Central memory CD8-positive, alpha-beta T cell (primary cell): ENCODE results near the gene GJB3.
"Not testable (repeated sequence)": the region's sequence is repeated elsewhere in the genome, so short reads cannot be mapped to it uniquely, and the experiment has no call there.

ENCODE experiments used
- ATAC-seq: fragments of 150-1000 bp; cut with Tn5 transposase; replicated peaks from 2 replicates; pipeline ENCODE4 v1.10.0; 2022; ENCODE audit warnings: mild to moderate bottlenecking, moderate FRiP score, moderate number of reproducible peaks; ENCODE audit not compliant: poor library complexity, severe bottlenecking; ENCODE audit errors: extremely low read depth
- DNase-seq, 2 donors: peaks; one replicate each; pipeline ENCODE4 v3.0.0; 2021; ENCODE audit warnings: low spot score in 2 of 2
- H3K27ac Mint-ChIP-seq: one replicate; pipeline ENCODE4 v1.8.0; 2022; ENCODE audit warnings: low read depth, mild to moderate bottlenecking, moderate library complexity, mixed read lengths
- H3K27me3 Mint-ChIP-seq: one replicate; pipeline ENCODE4 v1.8.0; 2022; ENCODE audit warnings: mixed read lengths
- H3K36me3 Mint-ChIP-seq: one replicate; pipeline ENCODE4 v1.8.0; 2022; ENCODE audit warnings: mild to moderate bottlenecking, moderate library complexity, mixed read lengths; ENCODE audit not compliant: insufficient read depth
- H3K4me1 Mint-ChIP-seq: one replicate; pipeline ENCODE4 v1.8.0; 2022; ENCODE audit warnings: mixed read lengths
- H3K4me3 Mint-ChIP-seq: one replicate; pipeline ENCODE4 v1.8.0; 2022; ENCODE audit warnings: mild to moderate bottlenecking, moderate library complexity, mixed read lengths
- H3K9me3 Mint-ChIP-seq: one replicate; pipeline ENCODE4 v1.8.0; 2022; ENCODE audit warnings: mixed read lengths

GJB3 gene

GRCh38 chr1:34794790-34795180 lies 13.8 kb downstream of the GJB3 start:
- no peaks in the 10 kb centered on the region for H3K36me3 Mint-ChIP-seq
- H3K4me1 Mint-ChIP-seq = no peaks in the 10 kb centered on the region
- no peak overlapping the region for H3K27ac Mint-ChIP-seq
- DNase-seq = no peak
- no peaks in the 10 kb centered on the region for H3K9me3 Mint-ChIP-seq
- H3K27me3 Mint-ChIP-seq = peaks cover 41% of the 10 kb centered on the region
- no peak for ATAC-seq
- no peak overlapping the region for H3K4me3 Mint-ChIP-seq

GRCh38 chr1:34795916-34796315 lies 14.9 kb downstream of the GJB3 start:
- no peak for DNase-seq
- H3K36me3 Mint-ChIP-seq = no peaks in the 10 kb centered on the region
- H3K9me3 Mint-ChIP-seq = no peaks in the 10 kb centered on the region
- no peaks in the 10 kb centered on the region for H3K4me1 Mint-ChIP-seq
- no peak overlapping the region for H3K27ac Mint-ChIP-seq
- H3K27me3 Mint-ChIP-seq = peaks cover 29% of the 10 kb centered on the region
- no peak overlapping the region for H3K4me3 Mint-ChIP-seq
- no peak for ATAC-seq

GRCh38 chr1:34796990-34797389 lies 16.0 kb downstream of the GJB3 start:
- H3K27me3 Mint-ChIP-seq = peaks cover 22% of the 10 kb centered on the region
- H3K4me1 Mint-ChIP-seq = no peaks in the 10 kb centered on the region
- H3K4me3 Mint-ChIP-seq = no peak overlapping the region

DNA sequence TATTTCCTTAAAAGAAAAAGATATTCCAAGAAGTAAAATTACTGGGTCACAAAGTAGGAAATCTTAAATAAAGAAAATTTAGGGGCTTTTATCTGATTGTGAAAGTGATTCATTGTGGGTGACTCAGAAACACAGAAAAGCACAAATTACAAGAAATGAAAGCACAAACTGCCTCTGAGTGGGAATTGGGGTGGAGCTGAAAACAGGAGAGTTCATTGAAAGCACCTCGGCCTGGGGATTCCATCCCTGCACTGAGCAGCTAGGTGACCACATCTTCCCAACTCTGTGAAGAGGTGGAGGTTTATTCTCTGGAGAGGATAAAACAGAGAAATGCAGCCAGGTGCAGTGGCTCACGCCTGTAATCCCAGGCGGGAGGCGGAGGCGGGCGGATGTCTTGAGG lies 19.2 kb downstream of the GJB3 start:
- Mint-ChIP-seq H3K27ac (no peak overlapping the region), H3K4me3 (no peak overlapping the region), H3K9me3 (peaks cover 8% of the 10 kb centered on the region), H3K27me3 (peaks cover 3% of the 10 kb centered on the region), H3K4me1 (no peaks in the 10 kb centered on the region), H3K36me3 (no peaks in the 10 kb centered on the region)
- no peak for ATAC-seq
- no peak for DNase-seq

More at GRCh38 chr1:34796990-34797389, 16.0 kb downstream of the GJB3 start:
- DNase-seq (no peak), ATAC-seq (no peak)
- H3K27ac Mint-ChIP-seq = no peak overlapping the region
- H3K36me3 Mint-ChIP-seq = no peaks in the 10 kb centered on the region
- no peaks in the 10 kb centered on the region for H3K9me3 Mint-ChIP-seq

DNA sequence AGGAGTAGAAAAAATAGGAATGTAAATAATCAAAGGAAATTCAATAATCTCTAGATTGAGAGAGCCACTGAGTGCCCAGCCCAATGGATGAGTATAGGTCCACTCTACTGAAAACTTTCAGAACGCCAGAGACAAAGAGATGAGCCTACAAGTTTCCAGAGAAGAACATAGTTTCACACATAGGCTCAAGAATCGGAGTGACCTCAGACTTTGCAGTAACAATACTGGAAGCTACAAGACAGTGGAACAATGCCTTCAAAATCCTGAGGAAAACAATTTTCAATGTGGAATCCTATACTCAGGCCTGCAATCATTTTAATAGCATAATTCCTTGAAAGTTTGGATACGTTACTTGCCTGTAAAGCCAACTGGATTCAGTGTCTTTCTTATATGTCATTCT lies 22.8 kb downstream of the GJB3 start:
- no peaks in the 10 kb centered on the region for H3K27me3 Mint-ChIP-seq
- no peaks in the 10 kb centered on the region for H3K4me1 Mint-ChIP-seq
- H3K36me3 Mint-ChIP-seq = no peaks in the 10 kb centered on the region
- peaks cover 8% of the 10 kb centered on the region for H3K9me3 Mint-ChIP-seq
- DNase-seq (no peak), ATAC-seq (no peak)
- H3K27ac Mint-ChIP-seq = no peak overlapping the region
- no peak overlapping the region for H3K4me3 Mint-ChIP-seq

DNA sequence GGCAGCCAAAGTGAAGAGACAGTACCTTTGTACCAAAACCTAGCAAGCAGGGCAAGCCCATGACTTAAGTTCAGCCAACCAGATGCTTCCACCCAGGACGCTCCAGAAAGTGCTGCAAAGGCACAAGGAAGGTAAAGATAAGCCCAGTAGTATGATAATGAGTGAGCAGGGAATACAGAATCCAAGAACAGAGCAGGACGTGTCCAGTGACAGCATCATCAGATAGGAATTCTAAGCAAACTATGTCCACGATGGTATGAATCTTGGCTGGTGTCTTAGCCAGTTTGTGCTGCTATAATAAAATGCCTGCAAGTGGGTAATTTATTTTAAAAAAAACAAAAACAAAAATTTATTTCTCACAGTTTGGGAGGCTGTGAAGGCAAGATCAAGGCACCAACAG lies 25.4 kb downstream of the GJB3 start:
- ATAC-seq (no peak), DNase-seq (no peak)
- Mint-ChIP-seq H3K4me3 (no peak overlapping the region), H3K27me3 (no peaks in the 10 kb centered on the region), H3K36me3 (no peaks in the 10 kb centered on the region), H3K27ac (no peak overlapping the region), H3K9me3 (peaks cover 8% of the 10 kb centered on the region), H3K4me1 (no peaks in the 10 kb centered on the region)

GRCh38 chr1:34808051-34808810 lies 27.2 kb downstream of the GJB3 start:
- Mint-ChIP-seq H3K27ac (no peak overlapping the region), H3K9me3 (peaks cover 6% of the 10 kb centered on the region), H3K27me3 (no peaks in the 10 kb centered on the region), H3K4me1 (no peaks in the 10 kb centered on the region), H3K4me3 (no peak overlapping the region), H3K36me3 (no peaks in the 10 kb centered on the region)
- no peak for DNase-seq
- no peak for ATAC-seq

DNA sequence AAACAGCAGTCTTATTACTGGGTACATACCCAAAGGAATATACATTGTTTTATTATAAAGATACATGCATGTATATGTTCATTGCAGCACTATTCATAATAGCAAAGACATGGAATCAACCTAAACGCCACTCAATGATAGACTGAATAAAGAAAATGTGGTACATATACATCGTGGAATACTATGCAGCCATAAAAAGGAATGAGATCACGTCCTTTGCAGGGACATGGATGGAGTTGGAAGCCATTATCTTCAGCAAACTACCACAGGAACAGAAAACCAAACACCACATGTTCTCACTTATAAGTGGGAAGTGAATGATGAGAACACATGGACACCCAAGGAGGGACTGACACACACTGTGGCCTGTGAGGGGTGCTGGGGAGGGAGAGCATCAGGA lies 29.8 kb downstream of the GJB3 start:
- H3K4me3 Mint-ChIP-seq = not testable (repeated sequence)

DNA sequence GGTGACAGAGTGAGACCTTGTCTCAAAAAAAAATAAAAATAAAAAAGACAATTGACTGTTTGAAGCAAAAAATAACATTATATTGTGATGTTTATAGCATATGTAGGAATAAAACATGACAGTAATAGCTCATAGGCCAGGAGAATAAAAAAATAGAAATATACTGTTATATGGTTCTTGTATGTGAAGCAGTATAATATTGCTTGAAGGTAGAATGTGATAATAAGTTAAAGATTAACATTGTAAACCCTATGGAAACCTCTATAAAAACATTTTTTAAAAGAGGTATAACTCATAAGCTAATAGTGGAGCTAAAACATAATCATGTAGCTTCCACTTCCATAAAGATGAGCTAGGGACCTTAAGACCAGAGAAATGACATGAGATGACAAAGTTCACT lies 35.3 kb downstream of the GJB3 start:
- Mint-ChIP-seq H3K4me3 (no peak overlapping the region), H3K27me3 (no peaks in the 10 kb centered on the region), H3K36me3 (no peaks in the 10 kb centered on the region), H3K4me1 (no peaks in the 10 kb centered on the region), H3K9me3 (no peaks in the 10 kb centered on the region), H3K27ac (no peak overlapping the region)
- no peak for DNase-seq
- no peak for ATAC-seq

More for the DNA sequence above, 29.8 kb downstream of the GJB3 start:
- not testable (repeated sequence) for ATAC-seq, H3K9me3 Mint-ChIP-seq, DNase-seq, H3K4me1 Mint-ChIP-seq, H3K36me3 Mint-ChIP-seq, H3K27ac Mint-ChIP-seq, H3K27me3 Mint-ChIP-seq

DNA sequence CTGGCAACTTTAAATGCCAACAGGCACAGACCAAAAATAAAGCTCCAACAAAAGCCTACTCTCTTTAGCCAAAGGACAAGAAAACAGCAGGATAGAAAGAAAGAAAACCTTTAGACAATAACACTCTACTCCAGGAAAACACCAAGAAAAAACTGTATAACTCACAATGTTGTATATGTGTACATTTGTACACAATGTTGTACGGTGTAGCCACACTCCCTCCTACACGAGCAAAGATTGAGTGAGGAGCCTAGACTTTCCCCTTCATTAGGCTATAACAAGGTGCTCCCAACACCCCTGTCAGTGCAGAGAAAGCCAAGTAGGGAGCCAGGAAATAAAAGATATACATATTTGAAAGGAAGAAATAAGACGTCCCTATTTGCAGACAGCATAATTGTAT lies 35.8 kb downstream of the GJB3 start:
- Mint-ChIP-seq H3K9me3 (no peaks in the 10 kb centered on the region), H3K27me3 (no peaks in the 10 kb centered on the region), H3K4me1 (no peaks in the 10 kb centered on the region), H3K36me3 (no peaks in the 10 kb centered on the region), H3K27ac (no peak overlapping the region), H3K4me3 (no peak overlapping the region)
- no peak for ATAC-seq
- no peak for DNase-seq

DNA sequence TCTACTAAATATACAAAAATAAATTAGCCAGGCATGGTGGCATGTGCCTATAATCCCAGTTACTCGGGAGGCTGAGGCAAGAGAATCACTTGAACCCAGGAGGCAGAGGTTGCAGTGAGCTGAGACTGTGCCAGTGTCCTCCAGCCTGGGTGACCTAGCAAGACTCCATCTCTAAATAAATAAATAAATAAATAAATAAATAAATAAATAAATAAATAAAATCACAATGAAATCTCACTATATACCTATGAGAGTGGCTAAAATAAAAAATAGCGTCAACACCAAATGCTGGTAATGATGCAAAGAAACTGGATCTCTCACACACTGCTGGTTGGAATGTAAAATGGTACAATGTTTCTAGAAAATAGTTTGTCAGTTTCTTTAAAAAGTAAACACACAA lies 37.8 kb downstream of the GJB3 start:
- ATAC-seq, H3K4me1 Mint-ChIP-seq, H3K4me3 Mint-ChIP-seq, H3K36me3 Mint-ChIP-seq, H3K27ac Mint-ChIP-seq, DNase-seq, H3K27me3 Mint-ChIP-seq, H3K9me3 Mint-ChIP-seq: not testable (repeated sequence)

GRCh38 chr1:34822202-34822601 lies 41.2 kb downstream of the GJB3 start:
- ATAC-seq (no peak), DNase-seq (no peak)
- H3K36me3 Mint-ChIP-seq = no peaks in the 10 kb centered on the region
- no peaks in the 10 kb centered on the region for H3K27me3 Mint-ChIP-seq
- no peak overlapping the region for H3K4me3 Mint-ChIP-seq
- no peaks in the 10 kb centered on the region for H3K4me1 Mint-ChIP-seq
- H3K27ac Mint-ChIP-seq = no peak overlapping the region
- peaks cover 6% of the 10 kb centered on the region for H3K9me3 Mint-ChIP-seq

DNA sequence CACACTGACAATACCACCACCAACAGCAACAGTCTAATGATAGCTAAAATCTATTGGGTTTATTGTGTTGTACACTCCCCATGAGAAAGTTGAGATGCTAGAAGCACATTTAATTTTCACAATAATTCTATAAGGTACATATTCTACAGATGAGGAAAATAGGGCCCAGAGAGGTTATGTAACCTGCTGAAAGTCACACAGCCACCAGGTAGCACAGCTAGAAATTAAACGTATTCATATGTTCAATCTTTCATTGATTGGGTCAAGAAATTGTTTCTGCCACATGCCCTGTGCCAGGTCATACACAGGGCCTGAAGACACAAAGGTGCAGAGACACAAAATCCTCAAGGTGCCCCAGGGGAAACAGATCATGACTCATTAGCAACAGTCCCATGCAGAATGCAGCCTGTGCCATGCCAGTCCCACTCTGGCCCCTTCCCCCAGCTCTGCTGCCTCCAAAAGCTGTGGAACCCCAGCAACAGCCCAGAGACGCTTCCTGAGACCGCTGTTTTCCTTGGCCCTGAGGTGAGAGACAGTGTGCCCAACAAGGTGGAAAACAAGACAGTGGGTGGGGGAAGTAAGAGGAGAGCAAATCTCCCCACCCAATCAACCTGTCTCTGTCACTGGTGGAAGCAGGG lies 43.9 kb downstream of the GJB3 start:
- peaks cover 6% of the 10 kb centered on the region for H3K9me3 Mint-ChIP-seq

More for the DNA sequence above, 43.9 kb downstream of the GJB3 start:
- H3K4me3 Mint-ChIP-seq = no peak overlapping the region
- no peak overlapping the region for H3K27ac Mint-ChIP-seq
- DNase-seq (no peak), ATAC-seq (no peak)
- H3K36me3 Mint-ChIP-seq = no peaks in the 10 kb centered on the region
- H3K4me1 Mint-ChIP-seq = no peaks in the 10 kb centered on the region
- H3K27me3 Mint-ChIP-seq = no peaks in the 10 kb centered on the region
